PC-9 (cell line): ENCODE results near the gene PLEKHM2. TPM values are rescaled to one million over a fixed set of nuclear protein-coding genes. Genes with fewer than 3 reads are reported as not detected.

Experiments
- BruUV-seq: library from RNA; stranded (reverse); fragments of 400-500 nt; replicated peaks from 2 replicates; lab custom pipeline; 2021; lab: Mats Ljungman, UMichigan
- CTCF ChIA-PET: fragments of 300-600 bp; sonication (Branson Sonifier 250); formaldehyde crosslinking; loops from one replicate; lab custom pipeline; 2022; ENCODE audit warnings: antibody characterized with exemption; lab: Charles Lee
- POLR2A ChIA-PET: fragments of 300-600 bp; sonication (Branson Sonifier 250); formaldehyde crosslinking; loops from one replicate; lab custom pipeline; 2022; ENCODE audit warnings: antibody characterized with exemption; ENCODE audit not compliant: unreplicated experiment; lab: Charles Lee
- DNase-seq, 2 experiments: peaks; one replicate each; pipeline versions ENCODE4 v3.0.0 to v3.0.0-alpha.2; 2015 to 2022; ENCODE audit warnings: mixed read lengths in 1 of 2
- H2AFZ ChIP-seq: fragments of 200-600 bp; sonication (generic); 2 replicates; pipeline ENCODE4 v1.8.1; 2017; ENCODE audit warnings: antibody characterized with exemption
- H3F3A ChIP-seq: fragments of 200-600 bp; sonication (generic); 2 replicates; pipeline ENCODE4 v1.8.1; 2017; ENCODE audit warnings: antibody characterized with exemption, mild to moderate bottlenecking, low read depth; ENCODE audit not compliant: insufficient read depth
- H3K27ac ChIP-seq: fragments of 200-600 bp; sonication (generic); 2 replicates; pipeline ENCODE4 v1.6.1; 2016; ENCODE audit warnings: mixed run types
- H3K27me3 ChIP-seq: fragments of 200-600 bp; sonication (generic); 2 replicates; pipeline ENCODE4 v1.6.1; 2016; ENCODE audit warnings: low read depth, mixed run types; ENCODE audit not compliant: insufficient read depth
- H3K36me3 ChIP-seq: fragments of 200-600 bp; sonication (generic); 2 replicates; pipeline ENCODE4 v1.6.1; 2016; ENCODE audit warnings: low read depth, mixed run types
- H3K4me1 ChIP-seq: fragments of 200-600 bp; sonication (generic); replicated peaks from 2 replicates; pipeline ENCODE4 v1.6.1; 2016; ENCODE audit warnings: mixed run types; ENCODE audit not compliant: insufficient read depth
- H3K4me2 ChIP-seq: fragments of 200-600 bp; sonication (generic); 2 replicates; pipeline ENCODE4 v1.6.1; 2017; ENCODE audit warnings: mixed run types
- H3K4me3 ChIP-seq: fragments of 200-600 bp; sonication (generic); 2 replicates; pipeline ENCODE4 v1.6.1; 2016; ENCODE audit warnings: mixed run types
- H3K79me2 ChIP-seq: fragments of 200-600 bp; sonication (generic); 2 replicates; pipeline ENCODE4 v1.6.1; 2017; ENCODE audit warnings: low read depth, mixed run types
- H3K9me2 ChIP-seq: fragments of 200-600 bp; sonication (generic); 2 replicates; pipeline ENCODE4 v1.8.1; 2017; ENCODE audit warnings: mild to moderate bottlenecking; ENCODE audit not compliant: insufficient read depth
- H3K9me3 ChIP-seq: fragments of 200-600 bp; sonication (generic); 2 replicates; pipeline ENCODE4 v1.8.1; 2016; ENCODE audit warnings: low read depth; ENCODE audit not compliant: insufficient read depth
- H4K20me1 ChIP-seq: fragments of 200-600 bp; sonication (generic); 2 replicates; pipeline ENCODE4 v1.8.1; 2017; ENCODE audit not compliant: insufficient read depth
- EZH2 ChIP-seq: fragments of 200-600 bp; sonication (generic); IDR thresholded peaks from 2 replicates; pipeline ENCODE4 v1.8.0; 2017; ENCODE audit warnings: antibody characterized with exemption, low read depth
- intact Hi-C: fragments of 100-400 bp; cut with micrococcal nuclease; formaldehyde crosslinking; loops from one replicate; pipeline ENCODE4 v1.10.0; 2022; ENCODE audit not compliant: unreplicated experiment
- total RNA-seq: library from RNA; stranded (reverse); gene quantifications from 2 replicates; pipeline ENCODE4 v1.2.3, GENCODE V29; 2021
- TF ChIP-seq, protein P1 (sequence below): fragments of 200-600 bp; sonication (generic); conservative IDR thresholded peaks from 2 replicates; pipeline ENCODE4 v1.6.1; 2017; ENCODE audit warnings: mixed run types, antibody characterized with exemption, mild to moderate bottlenecking, moderate library complexity

PLEKHM2 gene
- total RNA-seq, 1 experiment from 2014 or later, result 45.9 TPM

DNA sequence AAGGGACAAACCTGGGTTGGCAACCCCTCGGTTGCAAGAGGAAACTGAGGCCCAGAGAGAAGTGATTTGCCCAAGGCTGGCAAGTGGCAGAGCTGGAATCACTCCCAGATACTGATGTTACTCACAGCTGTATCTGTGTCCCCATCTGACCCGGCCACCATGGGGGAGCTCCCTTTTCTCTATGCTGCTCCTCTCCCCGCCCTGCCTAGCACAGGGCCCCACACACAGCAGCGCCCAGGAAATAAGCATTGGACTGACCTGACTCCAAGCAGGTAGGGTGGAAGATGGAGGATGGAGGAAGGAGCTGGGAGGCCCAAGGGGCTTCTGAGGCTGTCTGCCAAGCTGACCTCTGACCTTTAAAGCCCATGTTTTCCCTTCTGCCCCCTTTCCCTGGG lies 71.5 kb downstream of the PLEKHM2 start:
- no peaks in the 10 kb centered on the region for H3K9me3 ChIP-seq
- CTCF ChIA-PET, result interaction anchor here (0.6 kb wide), 1 partner anchor 134 kb away, joined by 4 read pairs; no protein-coding TSS in a partner anchor
- TF ChIP-seq EZH2, result no peak
- TF ChIP-seq, protein P1, sequence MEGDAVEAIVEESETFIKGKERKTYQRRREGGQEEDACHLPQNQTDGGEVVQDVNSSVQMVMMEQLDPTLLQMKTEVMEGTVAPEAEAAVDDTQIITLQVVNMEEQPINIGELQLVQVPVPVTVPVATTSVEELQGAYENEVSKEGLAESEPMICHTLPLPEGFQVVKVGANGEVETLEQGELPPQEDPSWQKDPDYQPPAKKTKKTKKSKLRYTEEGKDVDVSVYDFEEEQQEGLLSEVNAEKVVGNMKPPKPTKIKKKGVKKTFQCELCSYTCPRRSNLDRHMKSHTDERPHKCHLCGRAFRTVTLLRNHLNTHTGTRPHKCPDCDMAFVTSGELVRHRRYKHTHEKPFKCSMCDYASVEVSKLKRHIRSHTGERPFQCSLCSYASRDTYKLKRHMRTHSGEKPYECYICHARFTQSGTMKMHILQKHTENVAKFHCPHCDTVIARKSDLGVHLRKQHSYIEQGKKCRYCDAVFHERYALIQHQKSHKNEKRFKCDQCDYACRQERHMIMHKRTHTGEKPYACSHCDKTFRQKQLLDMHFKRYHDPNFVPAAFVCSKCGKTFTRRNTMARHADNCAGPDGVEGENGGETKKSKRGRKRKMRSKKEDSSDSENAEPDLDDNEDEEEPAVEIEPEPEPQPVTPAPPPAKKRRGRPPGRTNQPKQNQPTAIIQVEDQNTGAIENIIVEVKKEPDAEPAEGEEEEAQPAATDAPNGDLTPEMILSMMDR, result no peak
- peaks cover 13% of the 10 kb centered on the region for H3K79me2 ChIP-seq
- no peaks in the 10 kb centered on the region for H4K20me1 ChIP-seq
- H3F3A ChIP-seq, result peaks cover 11% of the 10 kb centered on the region; the same call in 1 of the 2 replicates
- no peaks in the 10 kb centered on the region for H3K27me3 ChIP-seq
- no peak overlapping the region for H3K27ac ChIP-seq
- H3K9me2 ChIP-seq, result no peaks in the 10 kb centered on the region
- H2AFZ ChIP-seq, result no peak overlapping the region
- peaks cover 9% of the 10 kb centered on the region for H3K4me1 ChIP-seq
- H3K4me3 ChIP-seq, result no peak overlapping the region
- intact Hi-C loops, result no loop called here
- H3K36me3 ChIP-seq, result no peaks in the 10 kb centered on the region
- no TSS peak for BruUV-seq
- no peak for DNase-seq
- H3K4me2 ChIP-seq, result no peak overlapping the region
- POLR2A ChIA-PET, result no interaction called here

DNA sequence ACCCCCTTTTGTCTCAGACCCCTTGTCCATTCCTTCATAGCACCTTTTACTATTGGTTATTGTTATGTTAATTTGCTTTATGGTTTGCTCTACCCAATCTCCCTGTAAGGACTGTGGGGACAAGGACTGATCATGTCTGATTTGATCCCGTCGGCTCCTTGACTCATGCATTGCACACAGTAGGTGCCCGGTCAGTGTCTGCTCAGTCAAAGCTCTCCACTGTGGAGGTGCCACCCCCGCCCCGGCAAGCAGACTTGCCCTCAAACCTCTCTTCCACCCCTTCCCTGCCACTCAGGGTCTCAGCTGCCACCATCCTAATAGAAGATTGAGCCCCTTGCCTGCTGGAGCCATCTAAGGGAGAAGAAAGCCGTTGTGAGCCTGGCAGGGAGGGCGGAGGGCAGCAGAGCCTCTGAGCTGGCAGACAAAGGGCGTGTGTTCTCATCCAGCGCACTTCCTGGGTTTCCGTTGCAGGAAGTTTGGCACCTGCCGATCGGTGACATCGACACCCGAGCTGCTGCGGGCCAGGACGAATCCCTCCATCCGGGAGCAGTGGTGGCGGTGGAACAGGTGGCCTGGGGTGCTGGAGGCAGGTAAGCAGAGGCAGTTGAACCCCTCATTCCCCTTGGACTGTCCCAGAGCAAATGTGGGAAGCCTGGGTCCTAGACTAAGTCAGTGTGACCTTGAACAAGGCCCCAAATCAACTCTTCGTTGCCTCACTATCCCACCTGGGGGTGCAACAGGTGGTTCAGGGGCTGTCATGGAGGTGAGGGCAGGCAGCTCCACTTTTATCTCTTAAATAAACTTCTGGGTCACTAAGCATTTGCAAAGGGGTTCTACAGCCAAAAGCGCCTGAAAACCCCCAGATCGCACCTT lies 72.3 kb downstream of the PLEKHM2 start:
- TF ChIP-seq, protein P1, result no peak
- TF ChIP-seq EZH2, result no peak
- Histone ChIP-seq H3K4me1 (peaks cover 12% of the 10 kb centered on the region), H4K20me1 (no peaks in the 10 kb centered on the region), H3K36me3 (no peaks in the 10 kb centered on the region), H3K79me2 (peaks cover 13% of the 10 kb centered on the region), H2AFZ (no peak overlapping the region), H3K27ac (no peak overlapping the region), H3K27me3 (no peaks in the 10 kb centered on the region), H3K9me3 (no peaks in the 10 kb centered on the region), H3F3A (peaks cover 11% of the 10 kb centered on the region; the same call in 1 of the 2 replicates), H3K4me2 (peak overlapping the region; percentile 53), H3K9me2 (no peaks in the 10 kb centered on the region), H3K4me3 (peak overlapping the region; percentile 29; the same call in 1 of the 2 replicates)
- POLR2A ChIA-PET, result interaction anchor here (0.5 to 0.7 kb wide), 4 partner anchors 108 to 235 kb away, joined by 4 to 36 read pairs (median 5); no protein-coding TSS in a partner anchor
- DNase-seq, result peak; percentile 42 to 62
- intact Hi-C loops, result no loop called here
- no TSS peak for BruUV-seq
- CTCF ChIA-PET, result interaction anchor here (0.6 to 0.7 kb wide), 2 partner anchors 32 to 135 kb away, joined by 3 to 4 read pairs; no protein-coding TSS in a partner anchor

DNA sequence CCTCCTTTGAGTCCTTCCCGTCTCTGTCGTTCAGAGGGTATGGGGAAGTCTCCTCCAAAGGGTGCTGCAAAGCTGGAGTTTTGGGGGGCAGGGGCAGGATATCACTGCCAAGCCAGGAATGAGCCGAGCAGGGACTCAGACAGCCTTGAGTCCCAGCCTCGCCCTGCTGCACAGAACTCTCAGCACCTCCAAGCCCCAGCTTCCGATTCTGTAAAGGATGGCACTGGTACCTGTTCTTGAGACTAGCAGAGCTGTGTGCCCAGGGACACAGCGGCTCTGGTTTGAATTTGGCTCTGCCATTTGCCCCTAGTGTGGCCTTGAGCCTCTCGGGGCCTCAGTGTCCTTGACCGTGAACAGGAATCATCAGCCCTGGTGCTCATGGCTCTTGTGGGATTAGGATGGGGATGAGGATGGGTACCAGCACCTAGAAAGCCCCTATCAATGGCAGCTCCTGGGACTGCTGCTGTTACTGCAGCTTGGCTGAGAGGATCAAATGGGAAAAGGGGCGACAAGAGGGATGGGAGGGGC lies 73.0 kb downstream of the PLEKHM2 start:
- H4K20me1 ChIP-seq, result no peaks in the 10 kb centered on the region
- H3K27ac ChIP-seq, result no peak overlapping the region
- peaks cover 13% of the 10 kb centered on the region for H3K79me2 ChIP-seq
- H3K4me1 ChIP-seq, result peaks cover 12% of the 10 kb centered on the region
- peak overlapping the region; percentile 53 for H3K4me2 ChIP-seq
- H3F3A ChIP-seq, result peaks cover 11% of the 10 kb centered on the region; the same call in 1 of the 2 replicates
- no peaks in the 10 kb centered on the region for H3K9me3 ChIP-seq
- TF ChIP-seq, protein P1, result no peak
- no peak for TF ChIP-seq EZH2
- BruUV-seq, result no TSS peak
- CTCF ChIA-PET, result interaction anchor here (0.7 kb wide), 1 partner anchor 32 kb away, joined by 3 read pairs; no protein-coding TSS in a partner anchor
- no peak overlapping the region for H2AFZ ChIP-seq
- DNase-seq, result no peak
- H3K36me3 ChIP-seq, result no peaks in the 10 kb centered on the region
- no peaks in the 10 kb centered on the region for H3K27me3 ChIP-seq
- intact Hi-C loops, result no loop called here
- POLR2A ChIA-PET, result interaction anchor here (0.5 to 0.6 kb wide), 2 partner anchors 108 to 216 kb away, joined by 6 to 36 read pairs; no protein-coding TSS in a partner anchor
- H3K9me2 ChIP-seq, result no peaks in the 10 kb centered on the region
- H3K4me3 ChIP-seq, result no peak overlapping the region; the same call in 1 of the 2 replicates
